Pancreas (tissue), 10 donors: Measurements from ENCODE around the gene ZNF177. TPM values are rescaled to one million over a fixed set of nuclear protein-coding genes. Genes with fewer than 3 reads are reported as not detected.
A peak's percentile ranks its signal among the peaks of the same experiment; 100 is the strongest.

ENCODE experiments used
- ATAC-seq, 4 donors: fragments of 200-7000 bp; cut with Tn5 transposase; one replicate each; pipeline versions ENCODE4 v1.8.0 to v1.9.1; 2020; ENCODE audit warnings: mild to moderate bottlenecking in 4 of 4, moderate library complexity in 4 of 4
- DNase-seq, 6 donors: peaks; one replicate each; pipeline ENCODE4 v3.0.0-alpha.2; 2020
- FAIRE-seq: peaks from 2 replicates; lab custom pipeline; 2012; peaks lifted over from hg19 to GRCh38; lab: Jason Lieb, UNC
- H3K27ac ChIP-seq, 4 donors: fragments of 200-600 bp; sonication (generic); 1 replicate in 3 of 4; 2 replicates in 1 of 4; pipeline versions ENCODE4 v1.5.0 to v1.8.0; 2020
- H3K27me3 ChIP-seq, 4 donors: fragments of 200-600 bp; one replicate each; pipeline ENCODE4 v1.8.0; 2021
- H3K36me3 ChIP-seq, 3 donors: fragments of 200-600 bp; sonication (generic) in 1 of 3; one replicate each; pipeline versions ENCODE4 v1.5.0 to v1.8.0; 2020 to 2021
- H3K4me1 ChIP-seq, 3 donors: fragments of 200-600 bp; one replicate each; pipeline ENCODE4 v1.8.0; 2021
- H3K4me3 ChIP-seq, 4 donors: fragments of 200-600 bp; sonication (generic) in 2 of 4; one replicate each; pipeline versions ENCODE4 v1.5.0 to v1.8.0; 2020 to 2021
- H3K9me3 ChIP-seq, 4 donors: fragments of 200-600 bp; one replicate each; pipeline ENCODE4 v1.8.0; 2021
- CTCF ChIP-seq, 4 donors: fragments of 200-600 bp; sonication (generic) in 3 of 4; IDR thresholded peaks; one replicate each; pipeline versions ENCODE4 v1.5.0 to v1.8.0; 2021; ENCODE audit warnings: antibody characterized with exemption in 4 of 4
- WGBS, 2 donors: extraction: QIAGEN DNeasy Blood & Tissue Kit; methylation state at CpG; one replicate each; pipeline ENCODE4 v1.1.7; 2013; 5-methylcytosine and 5-hydroxymethylcytosine counted together
- intact Hi-C, 3 donors: fragments of 100-400 bp; cut with DNase I; formaldehyde crosslinking; loops; one replicate each; pipeline versions ENCODE4 v1.11.1 to v1.14.2; 2022
- polyA plus RNA-seq, 2 donors: library from polyadenylated mRNA; stranded (reverse); fragments of 200-250 nt; gene quantifications; one replicate each; pipeline ENCODE4 v1.2.3, GENCODE V29; 2013
- total RNA-seq, 6 donors: library from RNA; stranded (reverse); fragmentation: NEBNext Ultra II Directional in 4 of 6; extraction: Animal tissue kit (Norgen Biotek cat#: 25700) in 4 of 6; gene quantifications; one replicate each; pipeline versions ENCODE4 v1.2.1 to v1.2.4, GENCODE V29; 2021 to 2023
- donor health status: healthy with polysubstance abuse.
- donor health status: DM: no; HTN: no; CAD: no; lungs with moderate emphysema.
- donor health status: DM: no; HTN: no; CAD: no.
- donor health status: control.
- donor health status: control.
- donor health status: Bipolar disorder and iron deficiency.
- donor health status: DM: yes; HTN: yes; CAD: no.
- donor health status: DM: no; HTN: no; CAD: no.
- donor health status: DM: no; HTN: no; CAD: no.
- donor health status: DM: yes; HTN: yes; CAD: no.

ZNF177 gene
- total and polyA plus RNA-seq, 8 donors, result 0.32 to 4.3 (median 0.87) TPM; not detected in 1

GRCh38 chr19:9323919-9324583 is 38.8 kb upstream of the ZNF177 start, which contains the start of gene ZNF559:
ZNF559 (plus strand) TSS chr19:9324179; CDS start chr19:9338550, 14,371 bp downstream.
- no peaks in the 10 kb centered on the region for H3K4me1 ChIP-seq
- intact Hi-C loops, result no loop called here
- FAIRE-seq, result peak; percentile 56
- no peaks in the 10 kb centered on the region for H3K9me3 ChIP-seq
- no peaks in the 10 kb centered on the region for H3K27me3 ChIP-seq
- 1% methylated on average over 48 of the region's 48 CpGs for WGBS, 2 donors
- TF ChIP-seq CTCF (IDR thresholded peaks at IDR 0.05), result peak in 1 of 4 donors; percentile 15
- peak; percentile 96 to 99 (median 98) for ATAC-seq
- DNase-seq, result peak; percentile 87 to 99 (median 93)
- H3K36me3 ChIP-seq, result no peaks in the 10 kb centered on the region
- H3K4me3 ChIP-seq, result peak within 1 kb of the TSS; percentile 57 to 83 (median 70)
- peak within 1 kb of the TSS; percentile 13 to 82 (median 72) for H3K27ac ChIP-seq

GRCh38 chr19:9324584-9324962 is 38.2 kb upstream of the ZNF177 start:
- DNase-seq, result no peak
- Histone ChIP-seq H3K9me3 (peaks cover 0 to 2% (median 0%) of the 10 kb centered on the region in 4 donors), H3K27ac (peak overlapping the region; percentile 13 to 82 (median 72)), H3K4me1 (no peaks in the 10 kb centered on the region), H3K4me3 (peak overlapping the region; percentile 57 to 83 (median 70)), H3K27me3 (no peaks in the 10 kb centered on the region), H3K36me3 (no peaks in the 10 kb centered on the region)
- no peak for FAIRE-seq
- intact Hi-C loops, result no loop called here
- ATAC-seq, result no peak
- no peak for TF ChIP-seq CTCF (IDR thresholded peaks at IDR 0.05)
- 46 to 51% methylated on average over 9 of the region's 9 CpGs for WGBS, 2 donors

- no peak for ATAC-seq
- Histone ChIP-seq H3K36me3 (peaks cover 0 to 5% (median 4%) of the 10 kb centered on the region in 3 donors), H3K27me3 (no peaks in the 10 kb centered on the region), H3K9me3 (peaks cover 0 to 5% (median 0%) of the 10 kb centered on the region in 4 donors), H3K27ac (no peak overlapping the region), H3K4me1 (no peaks in the 10 kb centered on the region), H3K4me3 (no peak overlapping the region)
- intact Hi-C loops, result no loop called here
- no peak for DNase-seq
- FAIRE-seq, result no peak
- no peak for TF ChIP-seq CTCF (IDR thresholded peaks at IDR 0.05)
Measured at GRCh38 chr19:9329999-9330398, 32.8 kb upstream of the ZNF177 start.

- no peak for TF ChIP-seq CTCF (IDR thresholded peaks at IDR 0.05)
- Histone ChIP-seq H3K27ac (no peak overlapping the region), H3K27me3 (no peaks in the 10 kb centered on the region), H3K9me3 (peaks cover 0 to 10% (median 6%) of the 10 kb centered on the region in 4 donors), H3K36me3 (peaks cover 0 to 42% (median 26%) of the 10 kb centered on the region in 3 donors), H3K4me1 (no peaks in the 10 kb centered on the region), H3K4me3 (no peak overlapping the region)
- 93% methylated on average over 6 of the region's 6 CpGs for WGBS, 2 donors
- intact Hi-C loops, result no loop called here
- no peak for DNase-seq
- no peak for ATAC-seq
- no peak for FAIRE-seq
Measured at GRCh38 chr19:9342610-9343304, 20.1 kb upstream of the ZNF177 start.
